Measurements from ENCODE around the gene NR3C2. TPM values are rescaled to one million over a fixed set of nuclear protein-coding genes. Genes with fewer than 3 reads are reported as not detected.

The NR3C2 gene
- total RNA-seq, 1 experiment from 2014 or later = 0.96 TPM

DNA sequence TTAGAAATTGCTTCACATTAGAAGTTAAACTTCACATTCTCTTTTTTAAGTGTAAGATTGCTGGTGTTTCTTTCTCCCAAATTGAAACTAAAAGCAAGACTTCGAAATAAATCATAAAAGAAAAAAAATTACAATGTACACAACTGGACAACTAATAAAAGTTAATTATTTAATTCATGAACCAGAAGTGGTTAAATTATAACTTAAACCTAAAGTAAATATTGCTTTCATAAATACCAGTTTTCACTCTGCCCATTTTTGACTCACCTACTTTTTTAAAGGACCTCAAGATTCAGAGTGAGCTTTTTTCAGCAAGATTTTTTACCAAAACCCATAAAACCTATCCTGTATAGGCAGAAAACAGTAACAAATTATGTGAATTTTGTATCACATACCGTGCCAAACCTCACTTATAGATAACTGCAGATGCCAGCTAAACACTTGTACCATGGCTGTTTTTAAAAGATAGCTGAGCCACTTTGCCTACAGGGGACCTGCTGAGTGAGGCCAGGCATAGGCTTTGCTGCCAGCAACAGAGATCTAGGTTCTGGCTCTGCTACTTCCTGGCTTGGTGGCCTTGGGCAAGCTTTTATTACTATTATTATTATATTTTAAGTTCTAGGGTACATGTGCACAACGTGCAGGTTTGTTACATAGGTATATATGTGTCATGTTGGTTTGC lies 259.8 kb downstream of the NR3C2 start:
- TF ChIP-seq, protein P1, sequence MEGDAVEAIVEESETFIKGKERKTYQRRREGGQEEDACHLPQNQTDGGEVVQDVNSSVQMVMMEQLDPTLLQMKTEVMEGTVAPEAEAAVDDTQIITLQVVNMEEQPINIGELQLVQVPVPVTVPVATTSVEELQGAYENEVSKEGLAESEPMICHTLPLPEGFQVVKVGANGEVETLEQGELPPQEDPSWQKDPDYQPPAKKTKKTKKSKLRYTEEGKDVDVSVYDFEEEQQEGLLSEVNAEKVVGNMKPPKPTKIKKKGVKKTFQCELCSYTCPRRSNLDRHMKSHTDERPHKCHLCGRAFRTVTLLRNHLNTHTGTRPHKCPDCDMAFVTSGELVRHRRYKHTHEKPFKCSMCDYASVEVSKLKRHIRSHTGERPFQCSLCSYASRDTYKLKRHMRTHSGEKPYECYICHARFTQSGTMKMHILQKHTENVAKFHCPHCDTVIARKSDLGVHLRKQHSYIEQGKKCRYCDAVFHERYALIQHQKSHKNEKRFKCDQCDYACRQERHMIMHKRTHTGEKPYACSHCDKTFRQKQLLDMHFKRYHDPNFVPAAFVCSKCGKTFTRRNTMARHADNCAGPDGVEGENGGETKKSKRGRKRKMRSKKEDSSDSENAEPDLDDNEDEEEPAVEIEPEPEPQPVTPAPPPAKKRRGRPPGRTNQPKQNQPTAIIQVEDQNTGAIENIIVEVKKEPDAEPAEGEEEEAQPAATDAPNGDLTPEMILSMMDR (conservative IDR thresholded peaks at IDR 0.05) = no peak
- no peak for TF ChIP-seq EZH2 (IDR thresholded peaks at IDR 0.05; ENCODE audit: low read depth)

DNA sequence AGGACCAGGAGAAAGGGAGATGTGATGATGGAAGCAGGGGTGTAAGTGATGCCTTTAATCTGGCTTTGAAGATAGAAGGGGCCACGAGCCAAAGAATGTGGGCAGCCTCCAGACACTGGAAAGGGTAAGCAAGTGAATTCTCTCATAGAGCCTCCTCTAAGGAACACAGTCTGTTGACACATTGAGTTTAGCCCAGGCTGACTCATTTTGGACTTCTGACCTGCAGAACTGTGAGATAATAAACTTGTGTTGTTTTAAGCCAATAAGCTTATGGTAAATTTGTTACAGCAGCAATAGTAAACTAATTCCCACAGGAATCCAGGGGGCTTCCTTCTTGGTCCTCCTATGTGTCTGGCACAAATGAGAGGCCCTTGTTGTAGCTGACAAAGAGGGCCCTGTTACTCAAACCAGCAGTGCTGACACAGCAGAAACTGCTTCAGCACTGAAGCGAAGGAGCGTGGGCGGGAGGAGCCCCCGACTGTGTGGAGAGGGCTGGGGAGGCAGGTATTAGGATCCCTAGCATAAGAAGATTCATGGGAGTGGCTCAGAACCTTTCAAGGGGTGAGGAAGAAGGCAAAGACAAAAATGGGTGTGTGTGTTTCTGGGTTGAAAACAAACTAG lies 268.7 kb downstream of the NR3C2 start:
- Histone ChIP-seq H3K9me3 (ENCODE audit: insufficient read depth, low read depth) (no peaks in the 10 kb centered on the region), H3K27ac (no peak overlapping the region), H3K79me2 (ENCODE audit: low read depth) (no peaks in the 10 kb centered on the region), H2AFZ (no peak overlapping the region), H4K20me1 (ENCODE audit: insufficient read depth) (no peaks in the 10 kb centered on the region), H3K4me1 (replicated peaks; ENCODE audit: insufficient read depth) (no peaks in the 10 kb centered on the region), H3K9me2 (ENCODE audit: insufficient read depth) (no peaks in the 10 kb centered on the region), H3K27me3 (ENCODE audit: insufficient read depth, low read depth) (no peaks in the 10 kb centered on the region), H3K36me3 (ENCODE audit: low read depth) (no peaks in the 10 kb centered on the region), H3K4me2 (no peak overlapping the region), H3F3A (ENCODE audit: insufficient read depth, low read depth) (no peaks in the 10 kb centered on the region), H3K4me3 (no peak overlapping the region)
- DNase-seq = no peak
- TF ChIP-seq, protein P1 (conservative IDR thresholded peaks at IDR 0.05) = no peak
- TF ChIP-seq EZH2 (IDR thresholded peaks at IDR 0.05; ENCODE audit: low read depth) = no peak
- ChIA-PET CTCF (no interaction called here), POLR2A (ENCODE audit: unreplicated experiment) (no interaction called here)
- BruUV-seq (replicated peaks) = no TSS peak
- intact Hi-C loops (cut with micrococcal nuclease; ENCODE audit: unreplicated experiment) = no loop called here

More for the DNA sequence above, 259.8 kb downstream of the NR3C2 start:
- no peaks in the 10 kb centered on the region for H3K36me3 ChIP-seq (ENCODE audit: low read depth)
- ChIA-PET CTCF (no interaction called here), POLR2A (ENCODE audit: unreplicated experiment) (no interaction called here)
- intact Hi-C loops (cut with micrococcal nuclease; ENCODE audit: unreplicated experiment) = no loop called here
- BruUV-seq (replicated peaks) = no TSS peak
- H3K9me3 ChIP-seq (ENCODE audit: insufficient read depth, low read depth) = no peaks in the 10 kb centered on the region
- no peak overlapping the region for H3K27ac ChIP-seq
- no peaks in the 10 kb centered on the region for H4K20me1 ChIP-seq (ENCODE audit: insufficient read depth)
- H3K27me3 ChIP-seq (ENCODE audit: insufficient read depth, low read depth) = no peaks in the 10 kb centered on the region
- no peak overlapping the region for H3K4me3 ChIP-seq
- H3F3A ChIP-seq (ENCODE audit: insufficient read depth, low read depth) = no peaks in the 10 kb centered on the region
- DNase-seq = no peak
- no peaks in the 10 kb centered on the region for H3K79me2 ChIP-seq (ENCODE audit: low read depth)
- no peaks in the 10 kb centered on the region for H3K4me1 ChIP-seq (replicated peaks; ENCODE audit: insufficient read depth)
- no peaks in the 10 kb centered on the region for H3K9me2 ChIP-seq (ENCODE audit: insufficient read depth)
- no peak overlapping the region for H3K4me2 ChIP-seq
- H2AFZ ChIP-seq = no peak overlapping the region

DNA sequence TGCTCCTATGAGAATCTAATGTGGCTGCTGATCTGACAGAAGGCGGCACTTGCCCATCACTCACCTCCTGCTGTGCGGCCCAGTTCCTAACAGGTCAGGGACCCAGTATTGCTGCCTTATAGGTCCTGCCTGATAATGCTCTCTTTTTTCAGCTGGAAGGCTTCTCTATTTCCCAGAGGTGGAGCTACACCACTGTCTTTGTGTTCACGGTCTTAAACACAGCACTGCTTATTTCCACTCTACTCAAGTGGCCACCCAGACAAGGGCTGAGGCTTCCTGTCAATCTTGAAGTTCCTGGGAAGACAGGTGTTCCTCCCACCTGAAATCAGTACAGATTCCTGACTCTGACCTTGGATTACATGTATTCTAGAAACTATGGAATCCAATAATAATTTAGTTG lies 270.6 kb downstream of the NR3C2 start:
- POLR2A ChIA-PET (ENCODE audit: unreplicated experiment) = no interaction called here
- Histone ChIP-seq H3K27me3 (ENCODE audit: insufficient read depth, low read depth) (no peaks in the 10 kb centered on the region), H3K4me1 (replicated peaks; ENCODE audit: insufficient read depth) (no peaks in the 10 kb centered on the region), H4K20me1 (ENCODE audit: insufficient read depth) (no peaks in the 10 kb centered on the region), H3K4me3 (no peak overlapping the region), H3K79me2 (ENCODE audit: low read depth) (no peaks in the 10 kb centered on the region), H3K9me3 (ENCODE audit: insufficient read depth, low read depth) (no peaks in the 10 kb centered on the region), H3K36me3 (ENCODE audit: low read depth) (no peaks in the 10 kb centered on the region), H3K4me2 (no peak overlapping the region), H3F3A (ENCODE audit: insufficient read depth, low read depth) (no peaks in the 10 kb centered on the region), H3K27ac (no peak overlapping the region), H3K9me2 (ENCODE audit: insufficient read depth) (no peaks in the 10 kb centered on the region), H2AFZ (no peak overlapping the region)
- DNase-seq = no peak
- no TSS peak for BruUV-seq (replicated peaks)
- intact Hi-C loops (cut with micrococcal nuclease; ENCODE audit: unreplicated experiment) = no loop called here
- TF ChIP-seq, protein P1 (conservative IDR thresholded peaks at IDR 0.05) = no peak
- TF ChIP-seq EZH2 (IDR thresholded peaks at IDR 0.05; ENCODE audit: low read depth) = no peak
- CTCF ChIA-PET = no interaction called here

Data from PC-9 (cell line).